ENCODE results near the gene SPACA9.

The SPACA9 gene

GRCh38 chr9:132863096-132863495, 15.6 kb upstream of the SPACA9 start:
- DNase-seq (ENCODE audit: extremely low read depth, low read depth) = no peak
- TF ChIP-seq, protein P1, sequence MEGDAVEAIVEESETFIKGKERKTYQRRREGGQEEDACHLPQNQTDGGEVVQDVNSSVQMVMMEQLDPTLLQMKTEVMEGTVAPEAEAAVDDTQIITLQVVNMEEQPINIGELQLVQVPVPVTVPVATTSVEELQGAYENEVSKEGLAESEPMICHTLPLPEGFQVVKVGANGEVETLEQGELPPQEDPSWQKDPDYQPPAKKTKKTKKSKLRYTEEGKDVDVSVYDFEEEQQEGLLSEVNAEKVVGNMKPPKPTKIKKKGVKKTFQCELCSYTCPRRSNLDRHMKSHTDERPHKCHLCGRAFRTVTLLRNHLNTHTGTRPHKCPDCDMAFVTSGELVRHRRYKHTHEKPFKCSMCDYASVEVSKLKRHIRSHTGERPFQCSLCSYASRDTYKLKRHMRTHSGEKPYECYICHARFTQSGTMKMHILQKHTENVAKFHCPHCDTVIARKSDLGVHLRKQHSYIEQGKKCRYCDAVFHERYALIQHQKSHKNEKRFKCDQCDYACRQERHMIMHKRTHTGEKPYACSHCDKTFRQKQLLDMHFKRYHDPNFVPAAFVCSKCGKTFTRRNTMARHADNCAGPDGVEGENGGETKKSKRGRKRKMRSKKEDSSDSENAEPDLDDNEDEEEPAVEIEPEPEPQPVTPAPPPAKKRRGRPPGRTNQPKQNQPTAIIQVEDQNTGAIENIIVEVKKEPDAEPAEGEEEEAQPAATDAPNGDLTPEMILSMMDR (IDR thresholded peaks at IDR 0.05; ENCODE audit: low read depth, low read length) = no peak

GRCh38 chr9:132864277-132864676, 14.4 kb upstream of the SPACA9 start:
- TF ChIP-seq, protein P1 (IDR thresholded peaks at IDR 0.05; ENCODE audit: low read depth, low read length) = no peak
- DNase-seq (ENCODE audit: extremely low read depth, low read depth) = no peak

- no peak for DNase-seq (ENCODE audit: extremely low read depth, low read depth)
- TF ChIP-seq, protein P1 (IDR thresholded peaks at IDR 0.05; ENCODE audit: low read depth, low read length) = no peak
These were observed 14.0 kb upstream of the SPACA9 start for GRCh38 chr9:132864691-132865090.

- DNase-seq (ENCODE audit: extremely low read depth, low read depth) = no peak
- TF ChIP-seq, protein P1 (IDR thresholded peaks at IDR 0.05; ENCODE audit: low read depth, low read length) = no peak
These were observed 11.8 kb upstream of the SPACA9 start for GRCh38 chr9:132866898-132867297.

DNA sequence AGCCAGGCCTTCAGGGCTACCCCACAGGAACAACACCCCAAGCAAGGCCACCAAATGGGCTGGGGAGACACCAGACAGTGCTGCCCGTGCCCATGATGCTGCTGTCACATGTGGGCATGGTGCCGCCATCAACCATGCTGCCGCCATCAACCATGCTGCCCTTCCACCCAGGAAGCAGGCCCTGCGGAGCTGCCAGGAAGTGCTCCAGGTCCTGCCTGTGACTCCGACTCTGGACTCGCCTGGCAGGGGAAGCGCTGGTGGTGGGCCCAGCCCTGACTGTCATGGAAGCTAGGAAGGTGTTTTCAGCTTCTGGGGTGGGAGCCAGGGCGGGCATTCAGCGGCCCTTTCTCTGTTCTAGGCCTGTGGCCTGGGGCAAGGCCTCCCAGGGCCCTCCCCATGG, 9.4 kb upstream of the SPACA9 start:
- TF ChIP-seq, protein P1 (IDR thresholded peaks at IDR 0.05; ENCODE audit: low read depth, low read length) = no peak
- no peak for DNase-seq (ENCODE audit: extremely low read depth, low read depth)

GRCh38 chr9:132873403-132873802, 5.3 kb upstream of the SPACA9 start:
- TF ChIP-seq, protein P1 (IDR thresholded peaks at IDR 0.05; ENCODE audit: low read depth, low read length) = no peak
- DNase-seq (ENCODE audit: extremely low read depth, low read depth) = no peak

DNA sequence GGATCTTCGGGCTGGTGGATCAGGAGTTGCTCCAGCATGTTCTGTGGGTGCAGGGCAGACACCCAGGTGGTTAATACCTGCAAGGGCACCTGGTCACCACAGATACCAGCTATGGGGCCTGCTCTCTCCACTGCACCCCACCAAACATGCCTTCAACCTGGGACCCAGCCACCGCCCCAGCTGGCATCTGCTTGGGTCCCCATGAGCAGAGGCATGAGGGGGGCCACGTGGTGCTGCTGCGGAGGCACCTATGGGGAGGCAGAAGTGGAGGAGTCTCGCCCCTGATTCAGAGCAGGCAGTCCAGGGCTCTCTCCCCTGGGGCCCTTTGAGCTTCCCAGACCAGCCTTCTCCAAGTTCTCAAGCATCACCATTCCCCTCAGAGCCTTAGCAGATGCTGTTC, 3.5 kb upstream of the SPACA9 start:
- TF ChIP-seq, protein P1 (IDR thresholded peaks at IDR 0.05; ENCODE audit: low read depth, low read length) = no peak

More for the DNA sequence above, 3.5 kb upstream of the SPACA9 start:
- no peak for DNase-seq (ENCODE audit: extremely low read depth, low read depth)

Measured in AG09319 (cell line).